GOT3 (cell line): ENCODE measurements around the gene CSMD2.

Experiments
- DNase-seq: peaks from one replicate; lab custom pipeline; 2025; ENCODE audit warnings: mixed read lengths; lab: John Stamatoyannopoulos, UW

Gene CSMD2

DNA sequence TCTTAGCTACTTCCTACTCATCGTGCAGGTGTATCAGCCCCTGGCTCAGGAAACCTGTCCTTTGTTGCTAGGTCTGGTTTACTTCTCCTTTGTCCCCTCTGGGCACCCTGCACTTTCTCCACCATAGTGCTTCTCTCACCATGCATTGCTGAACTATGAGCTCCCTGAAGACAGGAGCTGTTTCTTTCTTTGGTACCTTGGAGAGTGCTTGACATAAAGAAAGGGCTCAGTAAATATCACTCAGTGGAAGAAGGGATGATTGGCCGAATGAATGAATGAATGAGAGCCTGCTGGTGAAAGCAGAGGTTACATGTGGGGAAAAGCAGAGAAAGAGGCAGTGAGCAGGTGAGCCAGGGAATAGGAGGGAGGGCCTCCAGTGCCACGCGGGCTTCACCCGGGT is 310.9 kb downstream of the CSMD2 start:
- DNase-seq = no peak

DNA sequence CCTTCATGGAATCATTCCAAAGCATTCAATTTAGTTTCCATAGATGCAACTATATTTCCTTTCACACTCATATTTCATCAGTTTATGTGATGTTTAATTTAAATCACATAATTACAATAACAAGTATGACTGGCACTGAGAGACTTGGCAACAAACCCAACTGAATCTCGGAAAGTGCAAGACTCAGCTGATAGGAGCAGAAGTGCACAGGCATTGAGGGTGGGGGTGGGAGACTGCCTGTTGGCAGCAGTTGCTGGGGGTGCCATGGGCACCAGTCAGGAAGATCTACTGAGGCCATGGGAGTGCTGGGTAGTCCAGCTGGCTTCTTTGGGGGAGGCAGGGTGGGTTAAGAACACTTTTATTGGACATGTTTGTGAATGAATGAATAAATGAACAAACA is 311.6 kb downstream of the CSMD2 start:
- DNase-seq = no peak

DNA sequence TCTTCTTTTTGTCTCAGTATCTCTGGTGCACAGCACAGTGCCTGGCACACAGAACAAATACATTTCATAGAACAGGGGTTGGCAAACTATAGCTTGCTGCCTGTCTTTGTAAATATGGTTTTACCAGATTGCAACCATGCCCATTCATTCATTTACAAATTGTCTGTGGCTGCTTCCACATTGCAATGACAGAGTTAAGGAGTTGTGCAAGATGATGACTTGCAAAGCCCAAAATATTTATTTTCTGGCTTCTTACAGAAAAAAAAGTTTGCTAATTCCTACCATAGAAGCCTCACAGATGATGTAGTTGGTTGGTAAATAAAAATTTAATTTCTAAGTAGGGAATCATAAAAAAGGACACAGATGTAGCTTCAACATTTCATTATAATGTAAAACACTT is 312.3 kb downstream of the CSMD2 start:
- no peak for DNase-seq

DNA sequence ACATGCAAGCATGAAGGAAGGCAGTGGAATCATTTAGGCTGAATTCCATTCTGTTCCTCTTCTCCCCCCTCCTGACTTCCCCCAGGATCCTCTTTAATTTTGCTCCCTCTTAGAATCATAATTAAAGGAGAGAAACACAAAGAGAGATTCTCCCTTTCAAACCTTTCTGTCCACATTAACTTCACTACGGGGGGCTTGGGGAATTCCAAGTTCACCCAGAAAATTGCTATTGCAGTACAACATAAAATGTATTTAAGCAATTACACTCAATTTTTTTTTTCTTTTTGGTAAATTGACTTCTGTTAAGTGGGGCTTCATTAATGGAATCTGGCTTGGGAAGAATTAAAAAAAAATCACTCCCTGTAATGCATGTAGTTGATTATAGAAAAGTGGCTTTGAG is 314.5 kb downstream of the CSMD2 start:
- DNase-seq = no peak

DNA sequence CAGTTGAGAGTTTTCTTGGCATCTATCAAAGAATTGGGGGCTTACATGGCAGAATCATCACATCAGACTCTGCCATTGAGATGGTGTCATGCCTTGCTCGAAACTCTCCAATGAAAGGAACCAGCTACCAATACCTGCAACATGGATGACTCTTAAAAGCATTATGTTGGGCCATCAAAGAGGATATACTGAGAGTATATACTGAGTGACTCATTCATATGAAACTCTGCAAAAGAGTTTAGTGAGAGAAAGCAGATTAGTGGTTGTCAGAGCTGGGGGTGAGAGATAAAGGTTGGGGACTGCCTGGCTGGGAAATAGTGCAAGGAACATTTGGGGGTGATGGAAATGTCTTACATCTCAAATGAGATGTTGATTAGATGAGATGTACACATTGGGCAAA is 315.8 kb downstream of the CSMD2 start:
- no peak for DNase-seq

DNA sequence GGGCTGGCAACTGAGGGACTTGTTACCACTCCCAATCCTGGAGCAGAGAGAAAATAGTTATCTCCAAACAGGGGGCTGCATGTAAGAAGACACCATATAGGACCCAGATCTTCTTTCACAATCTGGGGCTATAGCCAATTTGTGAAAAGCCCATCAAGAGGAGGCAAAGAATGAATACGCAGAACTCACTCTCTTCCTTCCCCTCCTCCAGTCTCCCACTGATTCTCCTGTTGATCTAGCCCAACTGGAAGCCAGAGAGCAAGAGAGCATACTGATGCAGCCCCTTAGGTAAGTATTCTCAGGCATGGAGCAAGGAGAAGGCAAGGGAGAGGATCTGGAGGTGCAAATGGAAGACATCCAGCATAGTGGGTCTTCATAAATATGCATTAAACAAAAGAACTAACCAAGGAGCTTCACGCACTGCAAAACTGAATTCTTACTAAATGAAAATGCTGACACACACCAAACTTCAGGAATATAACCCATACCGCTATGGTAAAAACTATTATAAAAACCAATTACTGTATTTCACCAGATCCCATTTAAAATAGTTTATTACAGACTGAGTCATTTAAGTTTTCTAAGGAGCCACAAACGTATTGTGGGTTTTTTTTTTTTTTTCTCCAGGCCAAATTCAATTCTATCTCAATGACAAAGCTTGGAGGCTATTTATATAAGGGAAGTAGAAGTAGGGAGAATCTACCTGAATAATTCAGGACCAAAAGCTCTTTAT is 316.7 kb downstream of the CSMD2 start:
- no peak for DNase-seq

DNA sequence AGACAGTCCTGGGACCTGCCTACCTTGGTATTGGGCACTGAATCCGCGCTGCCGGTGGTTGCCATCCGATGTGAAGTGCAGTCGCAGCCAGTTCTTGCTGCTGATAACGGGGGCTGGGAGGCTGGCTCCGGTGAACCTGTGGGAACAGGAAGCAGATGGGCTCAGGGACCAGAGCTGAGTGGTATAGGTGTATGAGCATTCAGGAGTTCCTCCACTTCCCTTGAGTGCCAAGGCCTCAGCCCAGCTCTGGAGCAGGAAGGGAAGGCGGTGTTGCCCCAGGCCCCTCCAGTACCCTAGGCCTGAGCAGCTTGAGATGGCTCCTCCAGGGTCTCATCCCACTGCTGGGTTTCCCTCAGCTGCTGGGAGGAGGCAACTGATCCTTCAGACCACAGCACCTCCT is 318.2 kb downstream of the CSMD2 start:
- no peak for DNase-seq

DNA sequence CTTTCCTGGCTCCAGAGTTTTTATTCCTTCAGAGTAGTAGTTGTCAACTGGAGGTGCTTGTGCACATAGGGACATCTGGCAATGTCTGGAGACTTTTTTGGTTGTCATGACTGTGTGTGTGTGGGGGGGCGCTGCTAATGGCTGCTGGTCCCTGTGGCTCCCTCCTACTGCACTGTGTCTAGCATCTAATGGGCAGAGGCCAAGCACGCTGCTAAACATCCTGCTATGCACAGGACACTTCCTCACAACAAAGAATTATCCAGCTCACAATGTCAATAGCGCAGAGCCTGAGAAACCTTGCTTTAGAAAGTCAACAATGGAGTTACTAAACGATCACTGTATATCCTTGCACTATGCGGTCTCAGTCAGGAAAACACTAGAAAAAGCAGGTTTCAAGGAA is 320.9 kb downstream of the CSMD2 start:
- no peak for DNase-seq

DNA sequence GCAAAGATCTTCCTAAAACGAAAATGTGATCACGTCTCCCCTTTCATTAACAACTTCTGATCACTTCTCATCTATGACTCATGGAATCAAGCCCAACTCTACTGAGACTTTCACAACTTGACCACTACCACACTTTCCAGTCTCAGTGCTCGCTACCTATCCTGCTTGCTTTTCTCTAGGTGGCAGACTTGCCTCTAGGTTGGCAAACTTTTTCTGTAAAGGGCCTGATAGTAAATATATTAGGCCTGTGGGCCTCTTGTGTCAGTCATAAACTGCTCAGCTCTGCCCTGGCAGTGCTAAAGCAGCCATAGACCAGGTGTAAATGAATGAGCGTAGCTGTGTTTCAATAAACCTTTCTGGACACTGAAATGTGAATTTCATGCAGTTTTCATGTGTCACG is 322.7 kb downstream of the CSMD2 start:
- no peak for DNase-seq

DNA sequence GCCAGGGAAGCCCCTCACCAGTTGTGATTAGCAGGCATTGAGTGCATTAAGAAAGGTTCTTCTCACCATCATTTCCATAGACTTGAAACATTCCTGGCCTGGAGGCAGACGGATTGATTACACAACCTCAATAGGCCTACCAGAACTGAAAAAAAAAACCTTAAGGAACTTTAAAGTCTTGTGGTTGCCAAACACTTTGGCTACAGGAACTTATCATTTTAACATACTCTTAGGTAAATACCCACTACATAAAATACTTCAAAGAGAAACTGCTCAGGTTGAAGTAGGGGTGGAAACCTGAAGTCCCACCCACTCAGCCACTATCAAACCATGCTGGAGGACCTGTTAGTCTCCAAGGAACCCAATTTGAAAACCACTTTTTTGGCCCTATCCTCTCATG is 323.5 kb downstream of the CSMD2 start:
- DNase-seq = no peak

DNA sequence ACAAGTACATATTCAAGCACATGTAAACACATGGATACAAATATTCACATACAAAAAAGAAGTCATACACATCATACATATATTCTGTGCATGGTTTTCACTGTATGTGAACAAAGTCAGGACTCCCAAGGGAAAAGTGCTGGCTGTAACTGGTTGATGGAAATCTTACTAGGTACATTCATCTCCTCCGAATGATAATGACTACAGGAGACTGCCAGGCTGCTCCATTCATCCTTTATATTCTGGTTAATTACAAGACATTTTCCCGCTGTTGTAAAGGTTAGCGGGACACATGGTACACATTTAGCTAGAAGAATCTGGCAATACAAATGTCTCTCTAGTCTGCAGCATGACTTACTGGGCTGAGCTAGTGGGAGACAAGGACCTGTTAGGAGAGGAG is 327.4 kb downstream of the CSMD2 start:
- DNase-seq = no peak

DNA sequence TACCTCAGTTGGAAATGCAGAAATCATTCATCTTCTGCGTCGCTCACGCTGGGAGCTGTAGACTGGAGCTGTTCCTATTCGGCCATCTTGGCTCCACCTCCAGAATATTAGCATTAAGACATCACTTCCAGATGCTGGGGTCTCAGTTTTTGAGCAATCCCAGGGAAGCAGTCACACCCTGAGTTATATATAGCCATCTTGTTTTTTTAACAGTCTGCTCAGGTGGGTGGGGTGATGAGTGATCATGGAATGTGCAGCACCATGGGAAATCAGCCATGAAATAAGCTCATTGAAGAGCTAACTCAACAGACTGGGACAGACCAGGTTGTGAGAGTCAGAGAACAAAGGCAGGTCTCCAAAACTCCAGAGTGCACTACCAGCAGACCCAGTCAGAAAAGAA is 328.1 kb downstream of the CSMD2 start:
- DNase-seq = no peak

DNA sequence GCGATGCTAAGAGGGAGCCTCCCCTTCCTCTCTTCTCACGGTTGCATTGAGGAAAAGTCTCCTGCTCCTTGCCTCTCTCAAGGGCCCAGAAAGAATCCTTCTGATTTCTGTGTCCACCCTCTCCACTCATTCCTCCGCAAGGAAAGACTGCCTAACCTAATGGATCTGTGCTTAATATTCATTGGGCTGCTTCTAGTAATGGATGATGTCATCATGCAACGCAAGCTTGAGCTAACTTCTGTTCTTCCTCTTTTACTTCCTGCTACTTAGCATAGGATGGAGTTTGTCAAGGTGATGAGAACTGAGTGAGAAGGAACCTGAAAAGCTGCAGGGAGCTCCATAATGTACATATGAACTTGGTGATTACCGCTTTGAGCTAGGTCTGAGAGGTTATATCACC is 336.4 kb downstream of the CSMD2 start:
- no peak for DNase-seq

DNA sequence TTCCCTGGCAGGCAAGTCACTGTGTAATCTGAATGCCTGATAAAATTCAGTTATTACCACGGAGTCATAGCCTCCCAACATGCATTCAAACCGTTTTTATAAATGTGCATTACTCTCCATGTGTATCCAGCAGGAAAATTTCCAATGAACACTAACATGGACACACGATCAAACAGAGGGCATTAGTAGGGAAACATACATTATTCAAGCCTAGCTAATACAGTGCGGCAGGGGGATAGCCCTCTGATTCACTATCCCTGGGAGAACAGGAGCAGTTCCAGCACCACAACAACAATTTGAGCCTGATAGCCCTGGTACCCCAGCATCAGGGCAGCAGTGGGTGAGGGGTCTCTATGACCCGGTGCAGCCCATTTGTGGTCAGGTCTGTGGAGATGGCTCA is 337.0 kb downstream of the CSMD2 start:
- DNase-seq = no peak

DNA sequence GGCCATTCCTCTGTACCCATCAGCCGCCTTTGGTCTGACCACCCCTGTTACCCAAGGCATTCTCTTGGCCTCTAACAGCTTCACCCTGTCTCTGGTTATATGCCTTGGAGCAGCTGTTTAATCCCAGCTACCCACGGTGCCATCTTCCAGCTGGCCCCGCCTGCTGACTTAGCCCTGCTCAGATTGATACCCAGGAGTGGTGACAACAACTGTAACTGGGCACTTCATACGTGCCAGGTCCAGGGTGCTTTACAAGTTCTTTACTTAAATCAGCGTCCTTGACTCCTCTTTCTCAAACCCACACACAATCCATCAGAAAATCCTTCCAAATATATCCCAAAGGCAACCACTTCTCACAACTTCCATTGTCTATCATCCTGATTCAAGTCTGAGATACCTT is 338.3 kb downstream of the CSMD2 start:
- no peak for DNase-seq

DNA sequence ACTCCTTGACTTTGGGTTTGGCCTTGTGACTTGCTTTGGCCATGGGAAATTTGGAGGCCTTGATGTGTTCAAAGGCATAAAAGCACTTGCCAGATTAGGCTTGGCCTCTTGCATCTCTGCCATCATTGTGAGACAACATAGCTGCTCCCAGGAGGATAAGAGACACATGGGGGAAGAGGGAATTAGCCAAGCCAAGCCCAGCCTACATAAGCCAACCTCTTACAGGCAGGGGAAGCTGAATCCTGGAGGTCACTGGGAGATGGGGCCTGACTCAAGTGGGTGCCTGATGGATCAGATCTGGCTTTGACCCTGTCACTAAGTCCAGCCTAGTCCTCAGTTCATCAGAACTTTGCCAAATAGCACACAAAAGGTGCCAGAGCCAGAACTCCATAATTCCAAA is 338.7 kb downstream of the CSMD2 start:
- no peak for DNase-seq

DNA sequence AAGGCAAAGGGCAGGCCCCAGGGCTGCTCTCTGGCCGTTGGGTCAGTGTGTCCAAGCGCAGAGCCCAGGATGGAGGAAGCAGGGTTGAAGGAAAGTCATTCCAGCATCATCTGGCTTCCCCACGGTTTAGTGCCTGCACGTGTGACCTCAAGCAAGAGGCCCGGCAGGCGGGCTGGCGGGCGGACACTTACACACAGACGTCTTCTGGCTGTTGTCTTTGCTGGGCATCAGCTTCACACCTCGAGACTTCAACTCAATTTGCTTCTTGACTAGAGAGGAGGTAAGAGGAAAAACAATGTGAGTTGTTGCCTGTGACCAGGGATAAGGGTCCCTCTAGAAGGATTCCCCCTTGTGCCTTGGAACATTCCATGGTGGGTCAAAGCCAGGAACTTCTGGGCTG is 339.5 kb downstream of the CSMD2 start:
- DNase-seq = no peak

DNA sequence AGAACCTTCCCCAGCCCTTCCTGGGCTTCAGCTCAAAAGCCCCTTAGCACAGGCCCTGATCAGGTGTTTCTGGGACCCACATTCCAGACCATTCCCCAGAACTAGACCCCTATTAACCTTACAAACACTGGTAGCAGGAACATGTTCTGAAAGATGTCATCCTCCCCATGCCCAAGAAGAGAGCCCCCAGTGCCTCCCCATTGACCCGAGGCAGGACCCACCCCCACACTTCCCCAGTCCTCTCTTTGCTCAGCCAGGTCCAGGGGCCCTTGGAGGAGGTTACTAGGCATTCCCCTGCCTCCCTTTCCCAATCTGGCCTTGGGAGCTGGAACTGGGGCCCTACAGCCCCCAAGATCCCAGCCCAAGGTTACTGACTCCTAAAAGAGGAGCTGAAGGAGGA is 340.1 kb downstream of the CSMD2 start:
- no peak for DNase-seq

DNA sequence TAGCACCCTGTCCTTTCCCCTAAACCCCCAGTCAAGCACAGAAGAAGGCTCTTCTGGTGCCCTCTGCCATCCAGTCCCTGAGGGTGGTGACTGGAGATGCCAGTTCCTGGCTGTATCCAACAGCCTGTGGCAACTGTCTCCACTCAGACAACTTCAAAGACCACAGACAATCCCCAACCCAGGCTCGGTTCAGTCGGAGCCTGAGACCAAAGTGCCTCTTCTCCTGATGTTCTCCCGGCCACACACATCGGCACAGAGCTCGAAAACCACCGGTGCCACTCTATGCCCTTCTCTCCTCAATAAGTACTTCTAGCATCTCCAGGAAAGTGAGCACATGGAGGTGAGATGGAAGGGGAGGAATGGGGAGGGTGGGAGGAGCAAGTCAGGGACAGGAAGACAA is 340.7 kb downstream of the CSMD2 start:
- no peak for DNase-seq

DNA sequence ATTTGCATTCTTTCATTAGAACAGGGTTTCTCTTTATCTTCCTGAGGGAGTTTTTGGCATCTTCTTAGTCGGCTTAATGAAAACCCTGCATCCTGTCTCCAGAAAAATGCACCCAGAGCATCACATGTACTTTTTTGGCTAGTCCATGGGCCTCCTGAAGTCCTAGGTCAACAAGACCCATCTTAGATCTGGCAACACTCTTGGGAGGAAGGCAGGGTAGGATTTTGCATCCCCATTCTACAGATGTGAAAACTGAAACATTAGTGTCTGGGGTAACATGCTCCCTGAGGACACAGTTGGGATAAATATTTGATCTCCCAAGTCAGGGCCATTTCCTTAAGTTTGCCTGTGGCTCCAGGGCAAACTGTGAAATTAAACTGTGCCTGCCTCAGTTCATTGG is 341.2 kb downstream of the CSMD2 start:
- DNase-seq = no peak

DNA sequence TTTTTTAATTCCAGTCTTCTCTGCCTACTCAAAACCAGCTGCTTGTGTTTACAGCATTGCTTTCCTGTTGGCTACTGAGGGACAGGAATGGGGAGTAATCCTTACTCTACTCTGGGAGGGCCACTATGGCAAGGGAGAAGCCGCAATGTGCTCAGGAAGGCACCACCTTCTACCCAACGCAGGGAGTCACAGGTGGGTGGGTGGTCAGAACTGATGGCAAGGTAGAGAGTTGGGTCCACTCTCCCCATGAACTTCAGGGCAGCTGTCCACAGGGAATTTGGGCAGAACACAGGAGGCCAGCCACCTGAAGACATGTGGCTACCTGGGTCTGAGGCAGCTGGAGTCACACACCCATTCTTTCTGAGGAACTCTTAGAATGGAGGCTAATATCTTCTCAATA is 341.6 kb downstream of the CSMD2 start:
- DNase-seq = no peak

DNA sequence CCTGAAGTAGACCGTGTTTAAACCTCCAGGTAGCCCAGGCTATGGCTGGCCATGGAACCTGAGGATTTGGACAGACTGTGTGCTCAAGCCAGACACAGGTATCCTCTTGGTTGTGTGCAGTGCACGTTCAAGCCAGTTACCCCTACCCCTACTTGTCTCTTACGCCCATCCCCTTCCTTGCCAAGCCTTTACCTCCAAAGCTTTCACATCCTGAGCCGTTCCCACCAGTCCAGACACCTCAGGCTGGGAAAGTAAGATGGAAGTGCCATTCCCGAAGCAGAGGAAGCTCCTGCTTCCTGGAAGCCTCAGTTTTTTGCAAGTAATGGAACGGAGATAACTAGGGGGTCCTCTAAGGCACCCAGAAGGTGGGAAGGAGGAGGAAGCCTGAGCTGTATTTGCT is 342.6 kb downstream of the CSMD2 start:
- no peak for DNase-seq

DNA sequence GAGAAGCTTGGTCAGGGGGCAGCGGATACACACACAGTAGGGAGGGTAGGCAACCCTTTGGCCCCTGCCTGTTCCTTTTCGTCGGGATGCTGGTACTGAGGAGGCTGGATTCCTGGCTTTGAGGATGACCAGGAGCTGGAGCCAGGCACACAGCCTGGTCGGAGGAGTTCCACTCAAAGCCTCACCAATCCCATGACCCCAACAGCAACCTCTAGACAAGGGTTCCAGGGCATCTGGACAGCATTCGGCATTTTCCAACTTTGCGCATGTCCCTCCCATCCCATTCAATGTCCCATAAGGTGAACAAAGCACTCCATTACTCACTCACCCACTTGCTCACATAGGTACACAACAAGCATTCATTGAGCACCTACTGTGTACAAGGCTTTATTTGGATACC is 343.7 kb downstream of the CSMD2 start:
- DNase-seq = no peak

DNA sequence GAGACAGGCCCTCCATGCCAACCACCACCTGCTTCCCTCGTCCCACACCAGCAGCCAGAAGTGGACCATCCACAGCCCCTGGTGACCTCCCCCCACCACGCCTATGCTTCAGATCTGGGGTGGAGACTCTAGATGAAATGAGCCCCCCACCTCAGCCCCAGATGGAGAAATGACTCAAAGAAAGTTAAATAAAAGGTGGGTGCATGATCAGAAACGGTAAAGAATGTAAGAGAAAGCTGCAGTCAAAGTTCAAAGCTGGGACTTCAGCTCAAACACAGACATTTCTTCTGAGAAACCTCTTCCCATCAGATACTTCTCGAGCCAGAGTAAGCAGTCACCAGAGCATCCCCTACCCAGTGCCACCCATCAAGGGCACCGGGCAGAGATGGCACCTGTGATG is 344.2 kb downstream of the CSMD2 start:
- DNase-seq = no peak

DNA sequence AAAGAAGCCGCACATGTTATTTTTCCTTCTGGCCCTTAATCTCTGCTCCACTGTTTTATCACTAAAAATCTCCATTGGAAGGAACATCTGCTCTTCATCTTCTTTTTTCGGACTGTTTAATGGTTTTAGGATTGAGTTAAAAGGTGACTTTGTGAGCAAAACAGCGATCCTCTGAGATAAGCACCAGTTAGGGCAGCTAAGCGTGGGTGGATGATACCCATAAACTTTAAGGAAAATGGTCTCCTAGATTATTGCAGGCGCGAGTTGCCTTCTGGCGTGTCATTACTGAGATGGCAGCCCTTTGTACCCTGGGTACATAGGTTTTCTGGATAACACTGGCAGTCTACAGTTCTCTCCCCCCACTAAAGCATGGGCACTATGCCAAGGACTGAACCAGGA is 345.1 kb downstream of the CSMD2 start:
- no peak for DNase-seq
